GM18508 (cell line): ENCODE results near the gene ATP11A.
A peak's percentile ranks its signal among the peaks of the same experiment; 100 is the strongest.
"Not testable (repeated sequence)": the region's sequence is repeated elsewhere in the genome, so short reads cannot be mapped to it uniquely, and the experiment has no call there.

Source experiments
- ATAC-seq: cut with Tn5 transposase; IDR thresholded peaks from one replicate; pipeline ENCODE4 v1.9.1; 2021; ENCODE audit warnings: moderate number of reproducible peaks; ENCODE audit not compliant: insufficient read depth, unreplicated experiment

Gene ATP11A

GRCh38 chr13:112669881-112670499, 19.8 kb upstream of the ATP11A start:
- peak; percentile 88 for ATAC-seq

GRCh38 chr13:112670864-112671263, 19.0 kb upstream of the ATP11A start:
- ATAC-seq: no peak

GRCh38 chr13:112671359-112671758, 18.5 kb upstream of the ATP11A start:
- no peak for ATAC-seq

GRCh38 chr13:112672651-112673284, 17.1 kb upstream of the ATP11A start:
- ATAC-seq: no peak

- ATAC-seq: no peak
Measured at GRCh38 chr13:112674412-112675365, 15.1 kb upstream of the ATP11A start.

GRCh38 chr13:112675366-112675756, 14.5 kb upstream of the ATP11A start:
- no peak for ATAC-seq

GRCh38 chr13:112677421-112677962, 12.3 kb upstream of the ATP11A start:
- not testable (repeated sequence) for ATAC-seq

GRCh38 chr13:112679381-112679780, 10.5 kb upstream of the ATP11A start:
- ATAC-seq: no peak

GRCh38 chr13:112679932-112680677, 9.7 kb upstream of the ATP11A start:
- ATAC-seq: no peak

- ATAC-seq: no peak
Measured at GRCh38 chr13:112680741-112681360, 9.0 kb upstream of the ATP11A start.

GRCh38 chr13:112683581-112683980, 6.3 kb upstream of the ATP11A start:
- no peak for ATAC-seq

- no peak for ATAC-seq
Measured at GRCh38 chr13:112684071-112684845, 5.6 kb upstream of the ATP11A start.

GRCh38 chr13:112685189-112685805, 4.5 kb upstream of the ATP11A start:
- ATAC-seq: not testable (repeated sequence)

GRCh38 chr13:112685896-112686295, 3.9 kb upstream of the ATP11A start:
- ATAC-seq: no peak

GRCh38 chr13:112686364-112686763, 3.5 kb upstream of the ATP11A start:
- ATAC-seq: no peak

GRCh38 chr13:112686987-112687386, 2.9 kb upstream of the ATP11A start:
- no peak for ATAC-seq

GRCh38 chr13:112687836-112688559, 1.8 kb upstream of the ATP11A start:
- ATAC-seq: no peak
